NCI-H524 treated with DMSO at 0.1 percent for 48 hours (cell line): ENCODE data around the gene PIERCE2.
"Not testable (repeated sequence)": the region's sequence is repeated elsewhere in the genome, so short reads cannot be mapped to it uniquely, and the experiment has no call there.

Experiments
- DNase-seq: peaks from one replicate; lab custom pipeline; 2025; lab: John Stamatoyannopoulos, UW

PIERCE2 gene

DNA sequence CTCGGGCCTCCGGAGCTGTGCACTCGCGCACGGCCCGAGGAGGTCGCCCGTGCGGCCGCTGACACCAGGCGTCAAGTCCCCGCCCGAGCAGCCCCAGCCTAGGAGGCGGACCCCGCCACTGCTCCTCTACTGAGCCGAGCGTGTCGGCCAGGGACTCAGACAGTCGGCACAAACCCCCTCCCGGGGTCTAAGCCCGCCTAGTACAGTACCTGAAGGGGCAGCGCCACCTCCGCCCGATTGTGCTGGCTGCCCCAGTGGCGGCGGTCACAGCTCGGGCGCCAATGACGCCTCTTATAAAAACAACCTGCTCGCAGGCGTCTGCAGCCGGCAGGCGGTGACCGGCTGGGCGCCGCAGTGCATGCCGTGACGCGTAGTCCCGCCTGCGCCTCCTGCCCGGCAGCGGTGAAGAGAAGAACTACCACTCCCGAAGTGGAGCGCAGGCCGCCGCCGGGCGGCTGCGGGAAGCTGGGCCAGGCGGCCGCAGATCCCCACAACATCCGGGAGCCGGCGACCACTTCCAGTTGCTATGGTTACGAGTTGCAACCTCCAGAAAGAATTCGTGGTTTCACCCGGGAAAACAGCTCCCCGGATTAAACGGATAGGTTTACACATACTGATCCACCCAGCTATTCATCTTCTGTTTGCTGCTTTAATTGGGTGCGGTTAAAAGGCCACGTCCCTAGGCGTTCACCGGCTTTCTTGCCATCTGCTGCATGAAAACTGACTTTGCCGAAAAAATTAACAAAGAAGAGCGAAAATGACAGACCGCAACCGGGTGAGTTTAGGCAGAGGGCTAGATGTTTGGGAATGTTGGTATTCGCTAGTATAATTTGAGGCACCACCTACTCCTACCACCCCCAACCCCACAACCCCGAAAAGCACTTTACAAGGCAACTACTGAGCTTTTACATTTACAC, at the start of gene PIERCE2, which contains the start of gene CCPG1:
Gene PIERCE2 (plus strand): TSS at position 484 of the 917 bp plus-strand sequence. CDS start 274 bp downstream, at position 758.
Gene CCPG1 (minus strand): TSS at position 348 of the 917 bp plus-strand sequence. CDS start 18,935 bp downstream, outside the sequence.
- DNase-seq = peak; percentile 98

GRCh38 chr15:55360256-55360655, 48.0 kb upstream of the PIERCE2 start:
- DNase-seq = no peak

- DNase-seq = no peak
These were observed 47.2 kb upstream of the PIERCE2 start for GRCh38 chr15:55361048-55361447.

GRCh38 chr15:55362641-55363040, 45.7 kb upstream of the PIERCE2 start:
- DNase-seq = no peak

DNA sequence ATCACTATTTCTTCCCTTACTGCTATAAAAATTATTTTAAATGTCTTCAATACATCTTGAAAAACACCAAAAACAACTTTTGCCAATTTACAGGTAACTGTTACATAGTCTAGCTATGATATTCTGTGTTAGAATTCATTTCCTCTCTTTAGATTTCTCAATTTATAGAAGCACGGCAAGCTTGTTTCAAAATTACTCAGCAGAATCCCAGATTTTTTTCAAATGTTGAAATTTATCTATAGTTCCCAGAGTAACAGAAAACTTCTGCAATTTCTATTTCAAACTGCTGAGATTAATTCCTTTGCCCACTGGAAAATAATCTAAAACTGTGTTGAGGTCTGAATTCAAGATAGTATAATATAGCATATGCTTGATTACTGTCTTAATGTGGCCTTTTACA, 41.3 kb upstream of the PIERCE2 start:
- DNase-seq = no peak

GRCh38 chr15:55372701-55373440, 35.4 kb upstream of the PIERCE2 start:
- no peak for DNase-seq

DNA sequence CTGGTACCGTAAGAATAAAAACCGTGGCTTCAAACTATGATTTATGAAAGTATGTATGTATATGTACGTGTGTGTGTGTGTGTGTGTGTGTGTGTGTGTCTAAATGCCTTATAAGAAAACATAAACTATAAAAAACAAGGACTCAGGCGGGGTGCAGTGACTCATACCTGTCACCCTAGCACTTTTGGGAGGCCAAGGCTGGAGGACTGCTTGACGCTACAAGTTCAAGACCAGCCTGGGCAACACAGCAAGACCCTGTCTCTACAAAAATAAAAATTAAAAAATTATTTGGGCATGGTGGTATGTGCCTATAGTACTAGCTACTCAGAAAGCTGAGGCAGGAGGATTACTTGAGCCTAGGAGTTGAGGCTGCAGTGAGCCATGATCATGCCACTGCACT, 29.2 kb upstream of the PIERCE2 start:
- DNase-seq = no peak

- no peak for DNase-seq
These were observed 26.7 kb upstream of the PIERCE2 start for GRCh38 chr15:55381595-55381994.

DNA sequence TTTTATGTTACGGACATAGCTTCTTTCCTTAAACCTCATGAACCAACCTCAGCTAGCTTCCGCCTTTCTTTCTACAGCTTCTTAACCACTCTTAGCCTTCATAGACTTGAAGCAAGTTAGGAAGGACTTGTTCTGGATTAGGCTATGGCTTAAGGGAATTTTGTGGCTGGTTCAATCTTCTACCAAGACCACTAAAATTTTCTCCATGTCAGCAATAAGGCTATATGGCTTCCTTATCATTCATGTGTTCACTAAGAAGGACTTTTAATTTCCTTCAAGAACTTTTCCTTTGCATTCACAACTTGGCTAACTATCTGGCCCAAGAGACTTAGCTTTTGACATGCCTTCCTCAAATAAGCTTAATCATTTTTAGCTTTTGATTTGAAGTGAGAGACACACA, 24.6 kb upstream of the PIERCE2 start:
- DNase-seq = no peak

- no peak for DNase-seq
These were observed 21.3 kb upstream of the PIERCE2 start for GRCh38 chr15:55387027-55387426.

DNA sequence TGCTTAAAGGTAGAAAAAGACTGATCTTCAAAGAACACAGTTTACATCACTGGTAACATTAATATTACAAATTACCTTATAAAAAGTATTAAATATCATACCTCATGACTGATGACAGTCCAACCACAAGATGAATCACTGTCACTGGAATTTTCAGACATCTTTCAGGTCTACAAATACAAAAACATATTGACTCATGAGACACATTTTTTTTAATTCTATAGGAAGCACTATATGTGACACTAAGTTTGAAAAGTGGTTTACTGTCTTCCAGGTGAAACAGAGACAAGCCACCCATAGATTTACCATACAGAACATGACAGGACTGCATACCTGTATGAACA, 19.1 kb upstream of the PIERCE2 start:
- no peak for DNase-seq

DNA sequence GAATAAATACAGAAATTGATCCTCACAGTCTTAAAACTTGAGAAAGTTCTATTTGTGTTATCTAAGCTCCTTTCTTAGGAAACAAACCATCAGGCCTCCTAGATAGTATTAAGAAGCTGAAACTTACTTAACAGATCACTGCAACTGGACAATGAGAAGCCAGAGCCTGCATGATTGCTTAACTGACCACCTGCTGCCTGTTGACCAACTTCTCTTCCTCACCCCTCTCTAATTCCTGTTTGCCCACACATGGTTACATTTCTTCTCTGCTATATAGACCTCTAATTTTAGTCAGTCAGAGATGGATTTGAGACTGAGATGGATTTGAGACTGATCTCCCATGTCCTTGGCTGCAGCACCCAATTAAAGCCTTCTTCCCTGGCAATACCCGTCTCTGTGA, 13.6 kb upstream of the PIERCE2 start:
- DNase-seq = no peak

- no peak for DNase-seq
These were observed 10.1 kb upstream of the PIERCE2 start for GRCh38 chr15:55398243-55398642.

- not testable (repeated sequence) for DNase-seq
These were observed 8.2 kb upstream of the PIERCE2 start for GRCh38 chr15:55400050-55400449.

DNA sequence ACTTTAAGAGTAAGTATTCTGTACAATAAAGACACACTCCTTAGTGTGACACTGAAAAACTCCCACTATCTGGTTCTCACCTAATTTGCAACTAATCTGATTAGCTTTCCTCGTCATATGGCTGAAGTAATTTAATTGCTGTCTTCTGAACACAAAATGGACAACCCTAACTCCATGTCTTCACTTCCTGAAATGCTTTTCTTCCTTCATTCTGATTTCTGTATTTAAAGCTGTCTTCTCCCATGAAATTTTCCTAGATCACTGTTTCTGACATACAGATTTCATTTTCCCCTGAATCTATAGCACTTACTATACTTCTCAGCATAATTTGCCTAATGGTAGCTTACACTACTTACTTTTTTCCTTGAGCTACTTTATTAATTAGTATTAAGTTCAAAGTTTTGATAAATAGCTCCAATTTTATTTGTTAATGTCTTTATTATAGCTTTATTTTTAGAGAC, 6.5 kb upstream of the PIERCE2 start:
- DNase-seq = no peak

GRCh38 chr15:55402707-55403106, 5.6 kb upstream of the PIERCE2 start:
- DNase-seq = no peak

DNA sequence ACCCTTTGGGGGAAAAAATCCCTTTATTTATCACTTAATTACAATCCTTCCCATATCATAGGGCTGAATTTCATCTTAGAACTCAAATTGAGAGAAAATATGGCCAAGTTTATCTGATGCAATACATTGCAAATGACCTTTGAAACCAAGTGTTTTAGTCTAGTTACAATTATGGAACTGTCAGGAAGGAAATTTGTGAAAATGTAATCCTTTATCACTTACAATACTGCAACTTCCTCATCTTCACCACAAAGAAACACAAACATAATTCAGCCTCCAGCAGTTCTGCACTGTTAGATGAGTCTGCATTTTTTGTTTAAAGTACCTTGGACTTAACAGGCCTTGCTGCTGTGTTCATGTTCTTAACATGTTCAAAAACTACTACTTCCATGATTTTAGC, 4.8 kb upstream of the PIERCE2 start:
- DNase-seq = no peak

DNA sequence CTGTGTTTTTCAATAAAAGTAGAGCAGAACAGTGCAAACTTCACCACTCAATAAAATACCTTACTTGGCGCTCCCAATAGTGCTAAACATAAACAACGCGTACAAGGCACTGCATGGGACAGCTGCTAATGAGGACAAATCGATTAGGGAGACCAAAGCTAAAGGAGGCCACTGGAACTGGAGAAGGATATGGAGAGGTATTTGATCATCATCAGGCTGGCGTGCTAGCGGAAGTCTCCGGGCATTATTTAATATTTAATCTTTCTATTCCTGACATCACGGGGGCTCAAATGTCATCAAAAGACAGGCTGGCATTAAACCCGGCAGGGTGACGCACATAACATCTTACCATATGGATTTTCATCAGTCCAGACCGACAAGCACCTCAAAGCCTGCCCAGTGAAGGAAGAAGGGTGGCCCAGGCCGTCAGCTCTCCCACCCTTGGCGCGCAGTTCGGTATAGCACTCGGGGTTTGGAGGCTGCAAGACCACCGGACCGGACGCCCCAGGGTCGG, 740 bp upstream of the PIERCE2 start:
- DNase-seq = peak; percentile 65

DNA sequence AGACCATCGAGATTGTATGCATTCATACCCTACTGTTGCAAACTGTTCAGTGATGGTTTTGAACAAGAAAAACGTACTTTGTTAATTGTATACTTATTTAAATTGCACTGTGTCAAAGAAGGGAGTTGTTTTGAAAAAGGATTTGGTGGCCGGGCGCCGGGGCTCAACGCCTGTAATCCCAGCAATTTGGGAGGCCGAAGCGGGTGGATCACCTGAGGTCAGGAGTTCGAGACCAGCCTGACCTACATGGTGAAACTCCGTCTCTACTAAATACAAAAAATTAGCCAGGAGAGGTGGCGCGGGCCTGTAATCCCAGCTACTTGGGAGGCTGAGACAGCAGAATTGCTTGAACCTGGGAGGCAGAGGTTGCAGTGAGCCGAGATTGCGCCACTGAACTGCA, 681 bp downstream of the PIERCE2 start:
- not testable (repeated sequence) for DNase-seq

GRCh38 chr15:55417678-55418077, 9.4 kb downstream of the PIERCE2 start:
- DNase-seq = not testable (repeated sequence)

- peak; percentile 83 for DNase-seq
These were observed 12.0 kb downstream of the PIERCE2 start for GRCh38 chr15:55420171-55420866.

DNA sequence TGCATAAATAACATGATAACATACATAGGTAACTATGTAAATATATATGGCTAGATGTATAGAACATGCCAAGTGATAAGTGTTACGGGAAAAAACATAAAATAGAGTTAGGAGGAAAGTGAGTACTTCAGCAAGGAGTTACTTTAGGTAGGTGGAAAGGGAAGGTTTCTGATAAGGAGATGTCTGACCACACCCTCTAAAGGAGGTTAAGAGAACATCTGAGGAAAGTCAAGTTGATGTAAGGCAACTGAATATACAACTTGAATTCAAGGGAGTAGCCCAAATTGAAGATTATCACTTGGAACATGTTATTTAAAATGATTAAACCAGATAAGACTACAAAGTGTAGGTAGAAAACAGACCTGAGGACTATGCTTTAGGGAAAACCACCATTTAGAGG, 13.8 kb downstream of the PIERCE2 start:
- no peak for DNase-seq
